GM18907 (cell line): ENCODE results near the gene BCL2.
A peak's percentile ranks its signal among the peaks of the same experiment; 100 is the strongest.

Source experiments
- ATAC-seq: cut with Tn5 transposase; IDR thresholded peaks from one replicate; pipeline ENCODE4 v1.9.1; 2021; ENCODE audit warnings: mild to moderate bottlenecking, moderate library complexity; ENCODE audit not compliant: unreplicated experiment

The BCL2 gene

DNA sequence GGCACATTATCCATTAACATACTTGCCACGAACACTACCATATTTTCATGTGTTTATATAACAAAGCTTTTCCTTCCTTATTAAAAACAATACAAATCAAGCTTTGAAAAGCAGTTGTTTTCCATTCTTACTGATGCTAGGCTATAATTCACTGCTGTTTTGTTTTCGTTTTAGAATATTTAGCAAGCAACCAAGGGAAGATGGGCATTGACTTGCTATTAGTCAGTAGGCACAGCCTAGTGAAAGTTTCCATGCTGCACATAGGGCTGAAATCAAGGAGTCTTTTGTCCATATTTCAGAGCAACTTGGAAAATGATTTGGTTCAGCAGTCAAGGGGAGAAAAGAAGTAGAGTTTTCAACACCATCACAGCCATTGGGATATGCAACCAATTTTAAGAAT, 31.3 kb downstream of the BCL2 start:
- no peak for ATAC-seq

- ATAC-seq: no peak
Observed at GRCh38 chr18:63287691-63288220, 31.8 kb downstream of the BCL2 start.

GRCh38 chr18:63286926-63287325, 32.6 kb downstream of the BCL2 start:
- no peak for ATAC-seq

GRCh38 chr18:63284827-63285733, 34.5 kb downstream of the BCL2 start:
- ATAC-seq: peak; percentile 95

DNA sequence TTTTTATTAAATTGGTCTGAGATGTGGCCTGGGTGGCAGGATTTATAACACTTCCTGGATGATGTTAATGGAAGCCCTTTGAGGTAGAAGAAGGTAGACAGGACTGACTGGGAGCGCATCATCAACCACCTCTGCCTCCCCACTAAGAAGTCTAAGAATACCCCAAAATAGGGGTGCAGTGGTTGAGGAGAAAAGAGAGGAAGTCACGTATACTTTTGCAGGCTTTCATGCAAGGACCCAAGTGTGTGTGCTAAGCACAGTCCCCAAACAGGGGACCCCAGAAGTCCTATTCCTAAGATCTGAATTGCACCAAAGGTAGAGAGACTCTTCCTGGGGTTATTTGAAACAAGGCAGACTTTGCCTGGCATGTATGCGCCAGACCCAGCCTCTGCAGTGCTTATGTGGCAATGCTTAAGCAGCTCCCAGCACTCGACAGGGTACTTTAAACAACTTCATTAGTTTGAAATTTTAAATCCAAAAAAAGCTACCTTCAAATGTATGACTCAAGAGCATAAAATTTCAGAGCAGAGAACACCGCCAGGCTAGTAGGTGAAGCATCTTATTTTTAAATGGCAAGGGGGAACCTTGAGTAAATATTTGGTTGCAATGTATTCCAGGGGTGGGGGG, 35.3 kb downstream of the BCL2 start:
- ATAC-seq: no peak

DNA sequence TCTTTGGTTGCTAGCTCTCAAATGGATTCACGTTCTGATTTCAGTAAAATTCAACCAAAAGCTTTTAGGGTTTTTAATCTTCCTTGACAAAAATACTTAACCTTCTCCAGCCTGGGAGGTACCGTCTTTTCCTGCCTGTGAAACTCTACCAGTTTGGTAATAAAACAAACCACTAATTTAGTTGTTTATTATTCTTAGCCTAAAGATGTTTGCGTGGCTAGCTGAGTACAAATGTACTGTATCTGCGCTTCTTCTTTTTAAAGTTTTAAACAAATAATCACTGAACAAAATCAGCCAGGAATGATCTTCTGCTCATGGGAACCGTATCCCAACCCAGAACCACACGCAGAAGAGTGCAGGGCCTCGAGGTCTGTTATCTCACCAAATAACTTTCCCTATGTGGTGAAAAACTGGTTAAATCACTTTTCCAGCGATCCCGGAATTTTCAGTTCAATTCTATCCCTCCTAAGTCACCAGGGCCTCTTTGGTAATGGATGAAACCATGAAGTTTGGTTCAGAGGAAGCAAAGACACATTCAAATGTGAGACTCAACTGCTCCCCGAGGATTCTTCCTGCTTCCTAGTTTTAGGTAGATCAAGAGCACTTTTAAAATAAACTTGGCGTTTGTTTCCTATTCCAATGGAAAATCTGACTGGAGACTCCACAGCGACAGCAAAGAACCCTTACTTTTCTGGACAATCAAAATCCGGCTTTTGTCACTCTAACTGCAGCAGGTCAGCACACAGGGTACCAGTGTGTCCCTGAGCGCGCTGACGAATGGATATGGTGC, 36.1 kb downstream of the BCL2 start:
- ATAC-seq: no peak

DNA sequence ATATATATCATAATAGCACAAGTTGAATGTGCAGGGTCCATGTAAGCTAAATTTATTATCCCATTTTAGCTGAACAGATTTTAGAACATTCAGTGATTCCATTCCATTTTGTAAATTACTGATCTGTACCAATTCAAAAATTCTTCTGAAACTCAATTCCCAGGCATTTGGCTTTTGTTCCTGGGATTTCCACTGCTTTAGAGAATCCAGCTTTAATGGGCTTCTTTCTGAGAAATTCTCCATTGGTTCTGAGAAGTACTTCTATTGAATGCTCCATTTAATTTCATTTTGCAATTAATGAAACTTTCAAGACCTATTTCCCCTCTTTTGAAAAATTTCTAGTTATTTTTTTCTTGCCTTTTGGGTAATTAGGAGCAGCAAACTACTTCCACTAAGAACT, 36.8 kb downstream of the BCL2 start:
- no peak for ATAC-seq

DNA sequence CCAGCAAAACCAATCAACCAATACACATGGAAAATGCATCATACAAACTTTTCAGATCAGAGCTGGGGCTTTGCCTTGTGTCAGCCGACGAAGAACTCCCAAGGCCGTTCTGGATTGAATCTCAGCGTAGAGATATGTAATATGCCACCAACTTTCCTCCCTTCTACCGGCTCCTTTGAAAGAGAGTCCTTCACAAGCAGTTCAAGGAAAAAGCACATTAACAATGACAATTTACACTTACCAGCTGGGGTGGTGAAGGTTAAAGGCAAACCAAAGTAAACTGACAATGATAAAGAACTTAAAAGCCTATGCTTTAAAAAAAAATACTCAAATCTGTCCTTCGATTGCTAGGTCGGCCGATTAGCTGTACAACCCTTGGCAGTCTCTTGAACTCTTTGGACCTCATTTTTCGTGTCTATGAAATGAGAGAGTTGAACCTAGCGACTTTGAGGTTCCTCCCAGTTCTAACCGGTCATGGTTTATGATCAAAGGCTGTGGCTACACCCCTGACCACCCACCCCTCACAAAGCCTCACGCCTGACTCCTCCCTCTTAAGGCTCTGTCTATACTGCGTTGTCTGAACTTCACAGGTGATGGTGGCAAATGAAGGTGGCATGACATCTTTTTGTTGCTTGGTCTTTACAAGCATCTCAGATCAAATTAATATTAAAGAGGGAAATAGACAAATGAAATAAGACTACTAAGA, 46.2 kb downstream of the BCL2 start:
- peak; percentile 63 for ATAC-seq

- ATAC-seq: no peak
Observed at GRCh38 chr18:63272638-63273037, 46.9 kb downstream of the BCL2 start.

DNA sequence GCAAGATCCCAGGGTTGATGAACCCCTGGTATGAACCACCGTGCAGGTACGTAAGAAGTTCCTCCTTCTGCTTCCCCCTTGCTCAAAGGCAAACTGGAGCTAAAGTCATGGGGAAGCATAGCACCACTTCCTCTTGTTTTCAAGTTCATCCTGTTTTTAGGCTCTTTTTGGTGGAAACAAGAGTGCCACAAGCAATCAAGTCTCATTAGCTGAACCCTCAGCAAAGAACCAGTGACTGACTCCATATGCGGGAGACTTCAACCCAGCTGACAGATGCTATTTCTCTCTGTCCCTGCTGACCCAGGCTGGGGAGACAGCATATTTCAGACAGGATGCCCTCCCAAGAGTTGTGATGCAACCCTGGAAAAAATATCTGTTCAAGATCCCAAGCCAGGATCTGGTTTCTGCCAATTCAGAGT, 47.7 kb downstream of the BCL2 start:
- ATAC-seq: no peak

- no peak for ATAC-seq
Observed at GRCh38 chr18:63271148-63271547, 48.4 kb downstream of the BCL2 start.

GRCh38 chr18:63267975-63268721, 51.4 kb downstream of the BCL2 start:
- peak; percentile 56 for ATAC-seq

GRCh38 chr18:63266888-63267790, 52.4 kb downstream of the BCL2 start:
- ATAC-seq: no peak

DNA sequence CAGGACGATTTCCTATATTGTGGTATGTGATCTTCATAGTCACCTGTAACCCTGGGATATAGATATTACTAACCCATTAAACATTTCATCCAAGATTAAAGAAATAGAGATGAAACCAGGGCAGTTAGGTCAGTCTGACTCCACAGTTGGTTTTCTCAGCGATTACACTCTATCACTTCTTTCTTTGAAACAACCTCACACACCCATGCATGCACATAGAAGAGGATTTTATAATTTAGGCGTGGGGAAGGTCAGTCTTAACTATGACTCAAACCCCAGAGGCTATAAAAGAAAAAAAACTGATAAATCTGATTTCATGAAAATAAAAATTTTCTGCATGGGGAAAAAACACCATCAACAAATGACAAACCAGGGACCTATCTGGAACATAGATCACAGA, 54.2 kb downstream of the BCL2 start:
- ATAC-seq: no peak

DNA sequence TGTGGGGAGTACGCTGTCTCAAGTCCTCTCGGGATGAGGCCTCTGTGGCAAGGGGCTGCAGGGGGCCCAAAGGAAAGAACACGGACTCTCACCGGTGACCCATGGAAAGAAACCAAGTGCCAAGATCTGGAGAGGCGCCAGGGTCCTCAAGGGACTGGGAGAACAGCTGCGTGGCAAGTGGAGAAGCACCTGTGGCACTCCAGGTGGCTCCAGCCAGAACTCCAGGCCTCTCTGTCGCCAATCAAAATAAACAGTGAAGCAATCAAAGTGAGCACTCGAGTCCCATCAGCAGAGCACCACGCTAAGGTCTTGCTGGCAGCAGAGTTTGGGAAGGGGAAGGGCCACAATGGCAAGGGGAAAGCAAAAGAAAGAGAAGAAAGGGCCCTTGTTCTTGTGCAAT, 54.7 kb downstream of the BCL2 start:
- no peak for ATAC-seq

GRCh38 chr18:63263444-63263843, 56.1 kb downstream of the BCL2 start:
- ATAC-seq: no peak

DNA sequence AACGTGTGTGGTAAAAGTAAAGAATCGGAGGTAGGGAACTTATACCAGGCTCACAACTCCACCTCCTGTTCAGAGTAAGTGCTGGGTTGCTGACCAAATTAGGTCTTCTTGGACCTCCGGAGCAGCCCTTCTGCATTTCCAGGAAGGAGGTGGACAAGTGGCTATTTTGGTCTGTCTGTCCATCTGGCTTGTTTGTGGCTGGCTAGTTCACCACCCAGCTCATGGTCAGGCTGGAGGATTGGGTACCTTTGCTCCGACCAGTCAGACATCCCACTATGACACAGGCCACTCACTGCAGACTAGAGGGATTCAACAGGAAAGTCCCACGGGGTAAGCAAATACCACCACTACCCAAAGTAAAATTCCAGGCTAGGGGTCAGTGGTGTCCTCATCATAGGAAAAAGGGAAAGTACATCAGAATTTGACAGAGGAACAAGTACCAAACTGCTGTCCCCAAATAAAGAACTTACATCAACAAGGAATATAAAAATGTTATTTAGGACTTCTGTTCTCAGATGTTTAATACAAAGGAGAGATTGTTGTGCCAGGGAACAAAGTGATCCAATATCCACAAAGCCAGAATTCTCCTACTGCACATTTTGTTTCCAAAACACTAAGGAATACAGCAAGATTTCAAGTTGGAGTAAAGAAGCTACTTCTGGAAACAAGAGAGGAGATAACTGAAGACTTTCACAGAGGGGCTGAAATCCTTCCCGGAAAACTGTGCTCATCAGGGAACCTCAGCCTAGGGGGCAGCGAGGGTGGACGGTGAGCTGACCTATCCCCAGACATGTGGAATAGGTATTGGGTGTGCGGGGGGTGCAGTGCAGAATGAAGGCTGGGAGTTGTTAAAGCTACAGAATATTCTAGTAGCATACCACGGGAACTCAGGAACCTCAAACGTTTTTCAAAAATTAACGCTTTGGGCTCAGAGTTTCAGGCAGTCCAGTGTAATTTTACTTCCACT, 56.9 kb downstream of the BCL2 start:
- ATAC-seq: no peak

GRCh38 chr18:63261029-63261428, 58.5 kb downstream of the BCL2 start:
- no peak for ATAC-seq
